HepG2 (cell line): ENCODE data around the gene CSH1. TPM values are rescaled to one million over a fixed set of nuclear protein-coding genes. Genes with fewer than 3 reads are reported as not detected.

Source experiments
- BORCS8-MEF2B ChIP-seq: sonication (generic); formaldehyde crosslinking; IDR thresholded peaks from 2 replicates; pipeline ENCODE4 v1.8.0; 2022; ENCODE audit warnings: mild to moderate bottlenecking, missing genetic modification reagents
- EP300 ChIP-seq, 3 experiments: sonication (generic) in 1 of 3; formaldehyde crosslinking in 1 of 3; IDR thresholded peaks; 2 replicates each; pipeline versions ENCODE4 v1.5.1 to v1.6.1; 2011 to 2020; ENCODE audit warnings: low read depth in 2 of 3, low read length in 2 of 3, borderline replicate concordance in 1 of 3, improper control_type of control experiment in 1 of 3, mild to moderate bottlenecking in 1 of 3, missing genetic modification reagents in 1 of 3, moderate library complexity in 1 of 3
- HDAC1 ChIP-seq: sonication (generic); formaldehyde crosslinking; IDR thresholded peaks from 2 replicates; pipeline ENCODE4 v1.5.1; 2020; ENCODE audit warnings: mild to moderate bottlenecking, missing genetic modification reagents
- HHEX ChIP-seq: IDR thresholded peaks from 2 replicates; pipeline ENCODE4 v1.6.1; 2016; ENCODE audit warnings: control low read depth
- HIVEP1 ChIP-seq: sonication (generic); formaldehyde crosslinking; IDR thresholded peaks from 2 replicates; pipeline ENCODE4 v1.4.0; 2020; ENCODE audit warnings: mild to moderate bottlenecking, missing genetic modification reagents
- HNF1B ChIP-seq: sonication (generic); formaldehyde crosslinking; IDR thresholded peaks from 2 replicates; pipeline ENCODE4 v1.5.1; 2020; ENCODE audit warnings: mild to moderate bottlenecking, moderate library complexity, missing genetic modification reagents
- HNRNPK ChIP-seq: fragments of 200-400 bp; formaldehyde crosslinking; IDR thresholded peaks from 2 replicates; pipeline ENCODE4 v1.6.1; 2018; ENCODE audit warnings: low read length, low read depth, moderate library complexity, mild to moderate bottlenecking; ENCODE audit not compliant: poor library complexity, severe bottlenecking
- HOXA5 ChIP-seq: sonication (generic); formaldehyde crosslinking; IDR thresholded peaks from 2 replicates; pipeline ENCODE4 v1.4.0; 2020; ENCODE audit warnings: missing genetic modification reagents
- MTF2 ChIP-seq: sonication (generic); formaldehyde crosslinking; IDR thresholded peaks from 2 replicates; pipeline ENCODE4 v1.5.0; 2020; ENCODE audit warnings: missing genetic modification reagents, borderline replicate concordance
- POGK ChIP-seq: sonication (generic); formaldehyde crosslinking; conservative IDR thresholded peaks from 2 replicates; pipeline ENCODE4 v1.8.0; 2022; ENCODE audit warnings: mild to moderate bottlenecking, moderate library complexity, missing genetic modification reagents
- RARG ChIP-seq: sonication (generic); formaldehyde crosslinking; IDR thresholded peaks from 2 replicates; pipeline ENCODE4 v1.4.0; 2020; ENCODE audit warnings: low read depth, mild to moderate bottlenecking, missing genetic modification reagents
- SETDB1 ChIP-seq: sonication (generic); formaldehyde crosslinking; IDR thresholded peaks from 2 replicates; pipeline ENCODE4 v1.5.1; 2020; ENCODE audit warnings: missing genetic modification reagents, mild to moderate bottlenecking, borderline replicate concordance
- SNRNP70 ChIP-seq: fragments of 200-400 bp; formaldehyde crosslinking; IDR thresholded peaks from 2 replicates; pipeline ENCODE4 v1.6.1; 2017; ENCODE audit warnings: mild to moderate bottlenecking, low read depth, low read length, moderate library complexity
- ZNF10 ChIP-seq: sonication (generic); formaldehyde crosslinking; IDR thresholded peaks from 2 replicates; pipeline ENCODE4 v1.4.0; 2020; ENCODE audit warnings: mild to moderate bottlenecking, low read depth, missing genetic modification reagents, borderline replicate concordance
- ZNF101 ChIP-seq: sonication (generic); formaldehyde crosslinking; IDR thresholded peaks from 2 replicates; pipeline ENCODE4 v1.4.0; 2020; ENCODE audit warnings: mild to moderate bottlenecking, low read depth, missing genetic modification reagents, borderline replicate concordance
- ZNF224 ChIP-seq: sonication (generic); formaldehyde crosslinking; IDR thresholded peaks from 2 replicates; pipeline ENCODE4 v1.5.0; 2020; ENCODE audit warnings: mild to moderate bottlenecking, missing genetic modification reagents
- ZNF234 ChIP-seq: sonication (generic); formaldehyde crosslinking; conservative IDR thresholded peaks from 2 replicates; pipeline ENCODE4 v1.5.1; 2020; ENCODE audit warnings: mild to moderate bottlenecking, missing genetic modification reagents
- ZNF317 ChIP-seq: sonication (generic); formaldehyde crosslinking; IDR thresholded peaks from 2 replicates; pipeline ENCODE4 v1.5.0; 2020; ENCODE audit warnings: mild to moderate bottlenecking, missing genetic modification reagents
- ZNF572 ChIP-seq: sonication (generic); formaldehyde crosslinking; IDR thresholded peaks from 2 replicates; pipeline ENCODE4 v1.5.1; 2020; ENCODE audit warnings: mild to moderate bottlenecking, missing genetic modification reagents
- ZNF639 ChIP-seq: conservative IDR thresholded peaks from 2 replicates; pipeline ENCODE4 v1.6.1; 2018; ENCODE audit warnings: missing genetic modification reagents
- ZNF678 ChIP-seq: sonication (generic); formaldehyde crosslinking; IDR thresholded peaks from 2 replicates; pipeline ENCODE4 v1.4.0; 2020; ENCODE audit warnings: mild to moderate bottlenecking, missing genetic modification reagents
- ZNF7 ChIP-seq: IDR thresholded peaks from 2 replicates; pipeline ENCODE4 v1.6.1; 2016; ENCODE audit warnings: missing biosample characterization, missing genetic modification reagents
- ZNF704 ChIP-seq: sonication (generic); formaldehyde crosslinking; IDR thresholded peaks from 2 replicates; pipeline ENCODE4 v1.8.1; 2023; ENCODE audit warnings: mild to moderate bottlenecking, inconsistent platforms, moderate library complexity, missing genetic modification reagents, borderline replicate concordance
- ZNF749 ChIP-seq: sonication (generic); formaldehyde crosslinking; IDR thresholded peaks from 2 replicates; pipeline ENCODE4 v1.8.0; 2022; ENCODE audit warnings: mild to moderate bottlenecking, missing genetic modification reagents, moderate library complexity, borderline replicate concordance
- polyA plus RNA-seq, 8 experiments: library from polyadenylated mRNA; depleted of rRNA in 3 of 8; stranded (reverse) in 7 of 8; unstranded in 1 of 8; fragments of >200 nt; fragmentation: Illumina TruSeq in 4 of 8; extraction: Trizol in 4 of 8; gene quantifications; 2 replicates each; pipeline versions ENCODE4 v1.2.1 to v1.2.3, GENCODE V29; 2011 to 2016; ENCODE audit warnings: low read depth in 4 of 8, missing spikeins in 1 of 8, mixed read lengths in 1 of 8; ENCODE audit not compliant: insufficient read depth in 1 of 8
- total RNA-seq, 5 experiments: library from RNA; depleted of rRNA; stranded (reverse); fragments of >200 nt; fragmentation: Illumina TruSeq; extraction: Trizol; gene quantifications; 2 replicates each; pipeline ENCODE4 v1.2.3, GENCODE V29; 2016; ENCODE audit warnings: low read depth in 1 of 5

Gene CSH1
- total and polyA plus RNA-seq, 2 of the 13 experiments (the other 11 are each of a cell fraction or from before 2014, with no cell fraction given): not detected

GRCh38 chr17:63945784-63946439 is 49.5 kb upstream of the CSH1 start (continued):
- TF ChIP-seq ZNF639 (CRISPR knock-in tag): no peak
- TF ChIP-seq HDAC1 (CRISPR knock-in tag): 0 out of 2 replicates have a peak, but pooled peaks have one; percentile 4
- 0 out of 2 replicates have a peak, but pooled peaks have one; percentile 39 for TF ChIP-seq POGK (CRISPR knock-in tag)
- no peak for TF ChIP-seq ZNF224 (CRISPR knock-in tag)
- peak; percentile 56; the same call in 1 of the 2 replicates for TF ChIP-seq BORCS8-MEF2B (CRISPR knock-in tag)
- 0 out of 2 replicates have a peak, but pooled peaks have one; percentile 51 for TF ChIP-seq ZNF704 (CRISPR knock-in tag)
- peak; percentile 20; the same call in 1 of the 2 replicates for TF ChIP-seq ZNF317 (CRISPR knock-in tag)
- 0 out of 2 replicates have a peak, but pooled peaks have one; percentile 37 for TF ChIP-seq SETDB1 (CRISPR knock-in tag)
- 0 out of 2 replicates have a peak, but pooled peaks have one; percentile 30 for TF ChIP-seq ZNF572
- no peak; the same call in 1 of the 2 replicates for TF ChIP-seq HIVEP1 (CRISPR knock-in tag)
- TF ChIP-seq ZNF234 (CRISPR knock-in tag): no peak
- TF ChIP-seq MTF2: peak; percentile 30; the same call in 1 of the 2 replicates
- TF ChIP-seq SNRNP70: no peak
- no peak for TF ChIP-seq EP300 (IDR thresholded peaks at IDR 0.05; ENCODE audit: low read depth in 2 of 2, low read length in 2 of 2)
- no peak for TF ChIP-seq EP300 (CRISPR knock-in tag; IDR thresholded peaks at IDR 0.05; ENCODE audit: borderline replicate concordance)
- no peak for TF ChIP-seq ZNF749
- no peak for TF ChIP-seq ZNF101 (CRISPR knock-in tag)
- TF ChIP-seq ZNF678 (CRISPR knock-in tag): no peak
- no peak for TF ChIP-seq RARG (CRISPR knock-in tag)
- peak; percentile 65 for TF ChIP-seq HNF1B (CRISPR knock-in tag)
- TF ChIP-seq HNRNPK: no peak
- TF ChIP-seq ZNF10 (CRISPR knock-in tag): no peak
- no peak for TF ChIP-seq ZNF7
- no peak for TF ChIP-seq HOXA5 (CRISPR knock-in tag)
- no peak for TF ChIP-seq HHEX (CRISPR knock-in tag)
